ENCODE measurements around the gene SLC38A1. TPM values are rescaled to one million over a fixed set of nuclear protein-coding genes. Genes with fewer than 3 reads are reported as not detected.

Gene SLC38A1
- total RNA-seq, 4 donors from 2014 or later = 237 to 472 (median 339) TPM

DNA sequence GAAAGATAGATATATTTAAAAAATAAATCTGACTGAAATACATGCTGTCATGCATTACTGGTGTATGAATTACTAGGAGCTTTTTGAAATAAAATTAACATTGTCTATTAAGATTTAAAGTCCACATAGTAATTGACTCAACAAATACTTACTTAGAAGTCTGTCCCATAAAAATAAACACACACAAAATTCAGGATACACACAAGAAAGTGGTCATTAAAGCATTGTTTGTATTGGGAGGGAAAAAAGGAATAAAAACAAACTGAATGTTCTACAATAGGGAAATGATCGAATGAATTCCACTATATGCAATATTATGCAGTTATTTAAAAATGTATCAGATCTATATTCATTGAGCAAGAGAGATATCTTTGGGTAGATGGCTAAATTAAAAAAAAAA, 118.9 kb downstream of the SLC38A1 start:
- intact Hi-C loops (cut with DNase I; ENCODE audit: low total_unique reads) (loop anchor here (10.0 kb wide), 2 partner anchors 155 to 525 kb away; partner anchors contain the start of gene SCAF11), in situ Hi-C loops (cut with MboI; ENCODE audit: low sequenced_read_pairs in 4 of 4) (loop anchor here in 3 of 4 donors (25.0 kb wide), 3 partner anchors 512 to 862 kb away; no protein-coding TSS in a partner anchor)
- ATAC-seq (no peak), DNase-seq (no peak)
- no peaks in the 10 kb centered on the region for H3K27me3 ChIP-seq
- no peaks in the 10 kb centered on the region for H3K4me1 ChIP-seq
- no peaks in the 10 kb centered on the region for H3K36me3 ChIP-seq
- no peaks in the 10 kb centered on the region for H3K9me3 ChIP-seq
- TF ChIP-seq, protein P1, sequence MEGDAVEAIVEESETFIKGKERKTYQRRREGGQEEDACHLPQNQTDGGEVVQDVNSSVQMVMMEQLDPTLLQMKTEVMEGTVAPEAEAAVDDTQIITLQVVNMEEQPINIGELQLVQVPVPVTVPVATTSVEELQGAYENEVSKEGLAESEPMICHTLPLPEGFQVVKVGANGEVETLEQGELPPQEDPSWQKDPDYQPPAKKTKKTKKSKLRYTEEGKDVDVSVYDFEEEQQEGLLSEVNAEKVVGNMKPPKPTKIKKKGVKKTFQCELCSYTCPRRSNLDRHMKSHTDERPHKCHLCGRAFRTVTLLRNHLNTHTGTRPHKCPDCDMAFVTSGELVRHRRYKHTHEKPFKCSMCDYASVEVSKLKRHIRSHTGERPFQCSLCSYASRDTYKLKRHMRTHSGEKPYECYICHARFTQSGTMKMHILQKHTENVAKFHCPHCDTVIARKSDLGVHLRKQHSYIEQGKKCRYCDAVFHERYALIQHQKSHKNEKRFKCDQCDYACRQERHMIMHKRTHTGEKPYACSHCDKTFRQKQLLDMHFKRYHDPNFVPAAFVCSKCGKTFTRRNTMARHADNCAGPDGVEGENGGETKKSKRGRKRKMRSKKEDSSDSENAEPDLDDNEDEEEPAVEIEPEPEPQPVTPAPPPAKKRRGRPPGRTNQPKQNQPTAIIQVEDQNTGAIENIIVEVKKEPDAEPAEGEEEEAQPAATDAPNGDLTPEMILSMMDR (IDR thresholded peaks at IDR 0.05 in 4 of 5, conservative IDR thresholded peaks at IDR 0.05 in 1 of 5) = no peak
- no peak for TF ChIP-seq POLR2A (IDR thresholded peaks at IDR 0.05)
- no peak overlapping the region for H3K27ac ChIP-seq
- no peak overlapping the region for H3K4me3 ChIP-seq

DNA sequence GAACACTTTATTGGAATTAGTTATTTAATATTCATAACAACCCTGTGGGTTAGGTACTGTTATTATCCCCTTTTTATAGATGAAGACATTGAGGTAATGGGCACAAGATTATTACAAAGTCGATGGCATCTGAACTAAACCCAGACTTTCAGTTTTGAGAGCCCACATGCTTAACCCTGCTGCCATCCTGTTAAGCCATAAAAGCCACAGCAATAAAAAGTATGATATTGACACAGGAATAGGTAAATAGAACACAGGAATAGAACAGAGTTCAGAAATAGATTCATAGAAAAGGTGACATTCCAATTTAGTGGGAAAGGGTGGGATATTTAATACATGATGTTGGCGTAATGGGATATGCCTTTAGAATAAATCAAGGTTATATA, 119.8 kb downstream of the SLC38A1 start:
- Histone ChIP-seq H3K36me3 (no peaks in the 10 kb centered on the region), H3K4me3 (no peak overlapping the region), H3K9me3 (no peaks in the 10 kb centered on the region), H3K27ac (no peak overlapping the region), H3K4me1 (no peaks in the 10 kb centered on the region), H3K27me3 (no peaks in the 10 kb centered on the region)
- intact Hi-C loops (cut with DNase I; ENCODE audit: low total_unique reads) (no loop called here), in situ Hi-C loops (cut with MboI; ENCODE audit: low sequenced_read_pairs in 4 of 4) (loop anchor here in 1 of 4 donors (25.0 kb wide), 1 partner anchor 863 kb away; no protein-coding TSS in a partner anchor)
- TF ChIP-seq, protein P1 (IDR thresholded peaks at IDR 0.05 in 4 of 5, conservative IDR thresholded peaks at IDR 0.05 in 1 of 5) = no peak
- TF ChIP-seq POLR2A (IDR thresholded peaks at IDR 0.05) = no peak
- ATAC-seq = no peak
- no peak for DNase-seq

DNA sequence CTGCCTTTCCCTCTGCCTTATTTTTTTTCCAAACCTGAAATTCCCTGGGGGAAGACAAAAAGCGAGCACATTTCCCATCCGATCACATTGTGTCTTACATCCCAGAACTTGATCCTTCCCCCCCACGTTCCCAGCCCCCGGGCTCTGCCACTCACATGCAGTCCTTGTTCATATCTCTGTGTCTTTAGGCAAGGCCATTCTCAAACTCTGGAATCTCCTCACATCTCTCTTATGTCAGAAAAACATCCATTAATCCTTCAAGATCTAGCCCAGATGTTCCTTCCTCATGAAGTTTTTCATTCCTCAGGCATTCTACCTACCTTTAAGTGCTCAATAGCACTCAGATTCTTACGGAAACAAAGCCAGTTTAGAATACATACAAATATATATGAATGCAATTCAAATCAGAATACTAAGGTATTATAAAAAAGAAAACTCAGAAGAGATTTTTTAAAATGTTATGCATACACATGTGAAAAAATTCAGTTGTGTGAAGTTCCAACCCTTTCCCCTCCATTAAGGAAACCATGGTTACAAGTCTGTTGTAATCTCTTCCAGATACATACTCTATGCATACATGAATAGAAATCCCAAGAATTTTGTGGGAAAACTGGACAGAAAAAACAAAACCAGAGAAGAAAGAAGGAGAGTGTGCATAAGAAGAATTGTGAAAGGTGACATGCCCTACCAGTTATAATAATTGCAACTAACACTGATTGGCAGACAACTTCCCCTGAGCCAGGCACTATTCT, 120.3 kb downstream of the SLC38A1 start:
- H3K27ac ChIP-seq = no peak overlapping the region
- in situ Hi-C loops (cut with MboI; ENCODE audit: low sequenced_read_pairs in 4 of 4) (loop anchor here in 1 of 4 donors (25.0 kb wide), 1 partner anchor 864 kb away; no protein-coding TSS in a partner anchor), intact Hi-C loops (cut with DNase I; ENCODE audit: low total_unique reads) (no loop called here)
- no peak overlapping the region for H3K4me3 ChIP-seq
- no peaks in the 10 kb centered on the region for H3K36me3 ChIP-seq
- DNase-seq = no peak
- H3K9me3 ChIP-seq = no peaks in the 10 kb centered on the region
- no peaks in the 10 kb centered on the region for H3K4me1 ChIP-seq
- TF ChIP-seq POLR2A (IDR thresholded peaks at IDR 0.05) = no peak
- TF ChIP-seq, protein P1 (IDR thresholded peaks at IDR 0.05 in 4 of 5, conservative IDR thresholded peaks at IDR 0.05 in 1 of 5) = no peak
- ATAC-seq = no peak
- no peaks in the 10 kb centered on the region for H3K27me3 ChIP-seq

DNA sequence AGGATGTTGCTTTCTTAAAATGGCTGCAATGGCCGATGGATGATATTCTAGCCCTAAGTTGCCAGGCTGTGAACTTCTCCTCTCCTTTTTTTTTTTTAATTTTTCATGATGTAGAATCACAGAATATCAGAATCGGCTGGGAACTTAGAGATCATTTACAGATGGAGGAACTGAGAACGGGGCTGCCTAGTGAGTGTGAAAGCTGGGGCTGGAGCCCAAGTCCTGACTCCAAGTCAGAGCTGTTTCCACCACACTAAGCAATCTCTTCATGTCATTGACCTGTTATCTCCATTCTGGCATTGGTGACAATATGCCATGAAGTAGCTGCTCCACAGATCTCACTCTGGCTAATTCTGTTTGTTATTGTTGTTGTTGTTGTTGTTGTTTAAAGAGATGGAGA, 121.7 kb downstream of the SLC38A1 start:
- in situ Hi-C loops (cut with MboI; ENCODE audit: low sequenced_read_pairs in 4 of 4) = loop anchor here in 1 of 4 donors (25.0 kb wide), 1 partner anchor 865 kb away; no protein-coding TSS in a partner anchor
- no peak for TF ChIP-seq POLR2A (IDR thresholded peaks at IDR 0.05)
- TF ChIP-seq, protein P1 (IDR thresholded peaks at IDR 0.05 in 4 of 5, conservative IDR thresholded peaks at IDR 0.05 in 1 of 5) = no peak
- ATAC-seq = no peak
- H3K4me3 ChIP-seq = no peak overlapping the region
- H3K4me1 ChIP-seq = no peaks in the 10 kb centered on the region
- no peak for DNase-seq
- H3K27ac ChIP-seq = no peak overlapping the region
- H3K27me3 ChIP-seq = no peaks in the 10 kb centered on the region
- intact Hi-C loops (cut with DNase I; ENCODE audit: low total_unique reads) = no loop called here
- H3K9me3 ChIP-seq = no peaks in the 10 kb centered on the region
- H3K36me3 ChIP-seq = no peaks in the 10 kb centered on the region
